Measurements from ENCODE around the gene AFF3.

DNA sequence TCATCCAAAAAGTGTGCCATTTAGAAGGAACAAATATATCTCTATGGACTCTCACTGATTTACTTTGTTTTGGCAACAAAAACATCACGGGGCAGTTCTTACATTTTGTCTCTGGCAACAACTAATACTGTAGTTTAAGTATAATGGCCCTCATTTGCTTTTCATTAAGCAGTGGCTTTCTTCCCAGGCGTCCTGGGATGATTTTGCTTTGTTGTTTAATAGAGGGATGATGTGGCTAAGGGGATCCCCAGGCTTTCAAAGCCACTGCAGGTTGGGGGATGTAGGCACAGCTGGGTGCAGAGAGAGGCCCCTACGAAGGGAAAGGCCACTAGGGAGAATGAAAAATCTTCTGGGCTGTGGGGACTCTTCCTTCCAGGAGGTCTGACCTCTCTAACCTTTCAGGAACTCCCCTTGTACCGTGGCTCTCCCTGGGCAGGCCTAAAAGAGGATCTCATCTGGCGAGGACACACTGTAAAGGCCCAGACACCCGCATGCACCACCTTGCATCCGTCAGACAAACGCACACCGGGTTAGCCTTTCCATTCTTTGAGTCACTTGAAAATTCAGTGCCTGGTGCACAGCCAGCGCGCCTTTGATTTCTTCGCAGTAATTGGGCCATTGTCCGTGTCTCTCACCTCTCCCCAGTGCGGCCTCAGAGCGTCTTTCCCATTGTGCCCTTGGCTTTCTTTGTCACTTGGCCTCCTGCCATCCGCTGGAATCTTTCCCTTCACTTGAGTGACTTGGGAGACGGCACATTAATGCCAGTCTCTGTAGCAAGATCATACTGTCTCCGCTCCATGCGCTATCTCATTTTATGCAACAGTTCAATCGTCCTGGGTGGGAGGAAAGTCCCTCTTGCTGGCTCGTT lies 40.3 kb upstream of the AFF3 start:
- no peak for TF ChIP-seq EZH2 (IDR thresholded peaks at IDR 0.05; ENCODE audit: borderline replicate concordance, low read length)
- TF ChIP-seq, protein P1, sequence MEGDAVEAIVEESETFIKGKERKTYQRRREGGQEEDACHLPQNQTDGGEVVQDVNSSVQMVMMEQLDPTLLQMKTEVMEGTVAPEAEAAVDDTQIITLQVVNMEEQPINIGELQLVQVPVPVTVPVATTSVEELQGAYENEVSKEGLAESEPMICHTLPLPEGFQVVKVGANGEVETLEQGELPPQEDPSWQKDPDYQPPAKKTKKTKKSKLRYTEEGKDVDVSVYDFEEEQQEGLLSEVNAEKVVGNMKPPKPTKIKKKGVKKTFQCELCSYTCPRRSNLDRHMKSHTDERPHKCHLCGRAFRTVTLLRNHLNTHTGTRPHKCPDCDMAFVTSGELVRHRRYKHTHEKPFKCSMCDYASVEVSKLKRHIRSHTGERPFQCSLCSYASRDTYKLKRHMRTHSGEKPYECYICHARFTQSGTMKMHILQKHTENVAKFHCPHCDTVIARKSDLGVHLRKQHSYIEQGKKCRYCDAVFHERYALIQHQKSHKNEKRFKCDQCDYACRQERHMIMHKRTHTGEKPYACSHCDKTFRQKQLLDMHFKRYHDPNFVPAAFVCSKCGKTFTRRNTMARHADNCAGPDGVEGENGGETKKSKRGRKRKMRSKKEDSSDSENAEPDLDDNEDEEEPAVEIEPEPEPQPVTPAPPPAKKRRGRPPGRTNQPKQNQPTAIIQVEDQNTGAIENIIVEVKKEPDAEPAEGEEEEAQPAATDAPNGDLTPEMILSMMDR (conservative IDR thresholded peaks at IDR 0.05 in 1 of 2, IDR thresholded peaks at IDR 0.05 in 1 of 2; ENCODE audit: extremely low read depth in 1 of 2, insufficient read depth in 1 of 2, low read depth in 1 of 2, low read length in 2 of 2), result no peak

All from mammary epithelial cell (primary cell).